Measurements from ENCODE around the gene RER1. TPM values are rescaled to one million over a fixed set of nuclear protein-coding genes. Genes with fewer than 3 reads are reported as not detected.

The RER1 gene
- total RNA-seq, 1 experiment from 2014 or later, result 79.8 TPM

GRCh38 chr1:2396059-2396458 lies 4.4 kb downstream of the RER1 start:
- H3K4me1 Mint-ChIP-seq, result peaks cover 11% of the 10 kb centered on the region
- H3K27ac Mint-ChIP-seq, result no peak overlapping the region
- no peak overlapping the region for H3K4me3 Mint-ChIP-seq
- H3K36me3 Mint-ChIP-seq, result peaks cover 41% of the 10 kb centered on the region
- DNase-seq (ENCODE audit: low spot score), result no peak
- CTCF ChIA-PET, result no interaction called here
- TF ChIP-seq ZNF532 (CRISPR knock-in tag; IDR thresholded peaks at IDR 0.05; ENCODE audit: borderline replicate concordance), result no peak
- no peak for TF ChIP-seq ZNF317 (CRISPR knock-in tag; IDR thresholded peaks at IDR 0.05; ENCODE audit: borderline replicate concordance, low read depth)
- TF ChIP-seq PREB (CRISPR knock-in tag; IDR thresholded peaks at IDR 0.05; ENCODE audit: borderline replicate concordance), result no peak
- H3K27me3 Mint-ChIP-seq (ENCODE audit: low read depth), result no peaks in the 10 kb centered on the region
- no peak for ATAC-seq
- no peaks in the 10 kb centered on the region for H3K9me3 Mint-ChIP-seq
- POLR2A ChIA-PET, result no interaction called here

- no peak for TF ChIP-seq MYBL2 (CRISPR knock-in tag; IDR thresholded peaks at IDR 0.05)
- no peak for TF ChIP-seq MXD4 (CRISPR knock-in tag; IDR thresholded peaks at IDR 0.05; ENCODE audit: borderline replicate concordance)
- TF ChIP-seq ZNF138 (CRISPR knock-in tag; conservative IDR thresholded peaks at IDR 0.05), result no peak
- TF ChIP-seq SMAD3 (CRISPR knock-in tag; IDR thresholded peaks at IDR 0.05; ENCODE audit: borderline replicate concordance), result no peak
- no peak for TF ChIP-seq MAX (CRISPR knock-in tag; IDR thresholded peaks at IDR 0.05)
- TF ChIP-seq GTF2I (CRISPR knock-in tag; conservative IDR thresholded peaks at IDR 0.05), result no peak
- no peak for TF ChIP-seq CDX4 (CRISPR knock-in tag; IDR thresholded peaks at IDR 0.05; ENCODE audit: borderline replicate concordance)
- no peak for TF ChIP-seq STAT6 (CRISPR knock-in tag; conservative IDR thresholded peaks at IDR 0.05; ENCODE audit: low read depth)
- TF ChIP-seq ZBTB21 (CRISPR knock-in tag; IDR thresholded peaks at IDR 0.05; ENCODE audit: borderline replicate concordance), result no peak
- TF ChIP-seq ELF4 (CRISPR knock-in tag; IDR thresholded peaks at IDR 0.05; ENCODE audit: low read depth), result no peak
- no peak for TF ChIP-seq ZNF416 (CRISPR knock-in tag; IDR thresholded peaks at IDR 0.05)
- no peak for TF ChIP-seq USF1 (CRISPR knock-in tag; IDR thresholded peaks at IDR 0.05)
- no peak for TF ChIP-seq ERG (CRISPR knock-in tag; IDR thresholded peaks at IDR 0.05)
- TF ChIP-seq IRF2 (CRISPR knock-in tag; IDR thresholded peaks at IDR 0.05; ENCODE audit: borderline replicate concordance, low read depth), result no peak
- TF ChIP-seq RORB (CRISPR knock-in tag; IDR thresholded peaks at IDR 0.05), result no peak
- ChIA-PET CTCF (interaction anchor here (0.5 kb wide), 1 partner anchor 191 kb away, joined by 3 read pairs; no protein-coding TSS in a partner anchor), POLR2A (no interaction called here)
- no peak for DNase-seq (ENCODE audit: low spot score)
- no peak for ATAC-seq
- Mint-ChIP-seq H3K4me3 (no peak overlapping the region), H3K27me3 (ENCODE audit: low read depth) (no peaks in the 10 kb centered on the region), H3K9me3 (no peaks in the 10 kb centered on the region), H3K36me3 (peaks cover 43% of the 10 kb centered on the region), H3K4me1 (peaks cover 11% of the 10 kb centered on the region), H3K27ac (no peak overlapping the region)
Measured at GRCh38 chr1:2396476-2396875, 4.8 kb downstream of the RER1 start.

Data from WTC11 (cell line).